Lower leg skin (tissue), 4 donors: ENCODE results near the gene SMAD4. TPM values are rescaled to one million over a fixed set of nuclear protein-coding genes. Genes with fewer than 3 reads are reported as not detected.
"Not testable (repeated sequence)": the region's sequence is repeated elsewhere in the genome, so short reads cannot be mapped to it uniquely, and the experiment has no call there.

ENCODE experiments used
- DNase-seq, 2 donors: peaks; one replicate each; pipeline ENCODE4 v3.0.0-alpha.2; 2019; ENCODE audit warnings: low spot score in 2 of 2
- H3K4me3 ChIP-seq: fragments of 200-600 bp; sonication (generic); 2 replicates; pipeline ENCODE4 v1.5.1; 2017; ENCODE audit warnings: mild to moderate bottlenecking, low read depth; ENCODE audit not compliant: poor library complexity, severe bottlenecking
- CTCF ChIP-seq, 3 donors: fragments of 450-650 bp; IDR thresholded peaks; one replicate each; pipeline ENCODE4 v1.5.1; 2016; ENCODE audit warnings: antibody characterized with exemption in 3 of 3, mild to moderate bottlenecking in 3 of 3, moderate library complexity in 2 of 3
- POLR2A ChIP-seq, 2 donors: fragments of 450-650 bp; IDR thresholded peaks; one replicate each; pipeline ENCODE4 v1.6.1; 2016 to 2017; ENCODE audit warnings: antibody characterized with exemption in 2 of 2, mild to moderate bottlenecking in 1 of 2, moderate library complexity in 1 of 2
- WGBS, 2 donors: methylation state at CpG; one replicate each; pipeline ENCODE4 v1.1.5; 2018; 5-methylcytosine and 5-hydroxymethylcytosine counted together
- intact Hi-C: fragments of 100-400 bp; cut with DNase I; formaldehyde crosslinking; loops from one replicate; pipeline ENCODE4 v1.15.0; 2023; ENCODE audit warnings: low total_unique reads
- total RNA-seq, 4 donors: library from RNA; depleted of rRNA; stranded (reverse); fragments of >200 nt; gene quantifications; one replicate each; pipeline ENCODE4 v1.1.0, GENCODE V29; 2016

SMAD4 gene
- total RNA-seq, 4 donors from 2014 or later, result 101 to 171 (median 128) TPM

GRCh38 chr18:51100385-51101120 lies 70.5 kb downstream of the SMAD4 start:
- DNase-seq, result no peak
- 74 to 79% methylated on average over 7 to 8 of the region's 8 CpGs for WGBS, 2 donors
- TF ChIP-seq CTCF (IDR thresholded peaks at IDR 0.05) (no peak), POLR2A (IDR thresholded peaks at IDR 0.05) (no peak)
- no peak overlapping the region for H3K4me3 ChIP-seq
- intact Hi-C loops, result no loop called here

GRCh38 chr18:51107082-51107481 lies 77.1 kb downstream of the SMAD4 start:
- WGBS, 2 donors, result 51 to 69% methylated on average over 6 of the region's 6 CpGs
- TF ChIP-seq CTCF (IDR thresholded peaks at IDR 0.05) (no peak), POLR2A (IDR thresholded peaks at IDR 0.05) (no peak)
- intact Hi-C loops, result no loop called here
- H3K4me3 ChIP-seq, result no peak overlapping the region
- no peak for DNase-seq

GRCh38 chr18:51107598-51108305 lies 77.7 kb downstream of the SMAD4 start:
- WGBS, 2 donors, result 72 to 76% methylated on average over 9 of the region's 9 CpGs
- DNase-seq, result no peak
- TF ChIP-seq CTCF (IDR thresholded peaks at IDR 0.05) (no peak), POLR2A (IDR thresholded peaks at IDR 0.05) (no peak)
- intact Hi-C loops, result no loop called here
- no peak overlapping the region for H3K4me3 ChIP-seq

GRCh38 chr18:51108330-51108729 lies 78.3 kb downstream of the SMAD4 start:
- intact Hi-C loops, result no loop called here
- TF ChIP-seq CTCF (IDR thresholded peaks at IDR 0.05), result no peak
- TF ChIP-seq POLR2A (IDR thresholded peaks at IDR 0.05), result no peak
- WGBS, 2 donors, result 76 to 83% methylated on average over 5 of the region's 5 CpGs
- no peak overlapping the region for H3K4me3 ChIP-seq
- DNase-seq, result no peak

DNA sequence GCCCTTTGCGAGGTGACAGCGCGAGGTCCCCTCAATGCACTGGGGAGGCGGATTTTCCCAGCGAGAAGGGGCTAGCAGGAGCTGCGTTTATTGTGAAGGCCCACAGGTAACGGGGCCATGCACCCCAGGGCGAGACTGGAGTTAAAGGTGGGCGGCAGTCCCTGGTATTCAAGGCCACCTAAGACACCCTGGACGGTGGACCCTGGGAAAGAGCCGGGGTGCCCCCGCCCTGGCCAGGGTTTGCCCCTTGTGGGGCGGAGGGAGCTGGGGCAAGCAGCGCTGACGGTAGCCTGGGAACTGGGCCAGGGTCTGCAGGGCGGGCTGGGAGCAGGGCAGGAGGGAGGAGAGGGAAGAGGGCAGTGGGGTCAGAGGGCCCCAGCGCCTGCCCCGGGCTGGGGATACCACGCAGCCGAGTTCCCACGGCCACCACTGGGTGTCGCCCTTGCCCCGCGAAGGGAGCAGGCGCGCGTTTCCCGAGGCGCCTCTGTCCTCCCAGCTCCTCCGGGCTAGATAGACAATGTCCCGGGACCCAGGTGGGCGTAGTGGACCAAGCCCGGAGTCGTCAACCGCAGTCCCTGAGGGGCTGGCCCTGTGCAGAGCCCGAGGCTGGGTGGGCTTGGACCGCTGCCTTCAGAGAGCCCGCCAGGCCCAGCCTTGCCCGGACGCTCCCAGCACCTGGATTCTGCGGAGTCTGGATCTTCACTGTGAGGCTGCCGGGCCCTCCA lies 80.2 kb downstream of the SMAD4 start:
- intact Hi-C loops, result no loop called here
- DNase-seq, result peak; percentile 28 to 92
- WGBS, 2 donors, result 35 to 38% methylated on average over 42 of the region's 42 CpGs
- peak in 1 of 3 donors; percentile 63 for TF ChIP-seq CTCF (IDR thresholded peaks at IDR 0.05)
- TF ChIP-seq POLR2A (IDR thresholded peaks at IDR 0.05), result no peak
- no peak overlapping the region for H3K4me3 ChIP-seq

DNA sequence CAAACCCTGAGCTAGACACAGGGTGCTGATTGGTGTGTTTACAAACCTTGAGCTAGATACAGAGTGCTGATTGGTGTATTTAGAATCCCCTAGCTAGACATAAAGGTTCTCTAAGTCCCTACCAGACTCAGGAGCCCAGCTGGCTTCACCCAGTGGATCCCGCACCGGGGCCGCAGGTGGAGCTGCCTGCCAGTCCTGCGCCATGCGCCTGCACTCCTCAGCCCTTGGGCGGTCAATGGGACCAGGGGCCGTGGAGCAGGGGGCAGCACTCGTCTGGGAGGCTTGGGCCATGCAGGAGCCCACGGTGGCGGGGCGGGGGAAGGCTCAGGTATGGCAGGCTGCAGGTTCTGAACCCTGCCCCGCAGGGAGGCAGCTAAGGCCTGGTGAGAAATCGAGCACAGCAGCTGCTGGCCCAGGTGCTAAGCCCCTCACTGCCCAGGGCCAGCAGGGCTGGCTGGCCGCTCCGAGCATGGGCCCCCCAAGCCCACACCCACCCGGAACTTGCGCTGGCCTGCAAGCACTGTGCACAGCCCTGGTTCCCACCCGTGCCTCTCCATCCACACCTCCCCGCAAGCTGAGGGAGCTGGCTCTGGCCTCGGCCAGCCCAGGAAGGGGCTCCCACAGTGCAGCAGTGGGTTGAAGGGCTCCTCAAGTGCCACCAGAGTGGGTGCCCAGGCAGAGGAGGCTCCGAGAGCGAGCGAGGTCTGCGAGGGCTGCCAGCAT lies 81.8 kb downstream of the SMAD4 start:
- H3K4me3 ChIP-seq, intact Hi-C loops: not testable (repeated sequence)
- WGBS, 2 donors, result 95 to 97% methylated on average over 22 to 23 of the region's 24 CpGs
- peak in 1 of 2 donors; percentile 76 for DNase-seq

- 93 to 100% methylated on average over 1 to 6 of the region's 25 CpGs for WGBS, 2 donors
- intact Hi-C loops, H3K4me3 ChIP-seq: not testable (repeated sequence)
- DNase-seq, result peak in 1 of 2 donors; percentile 63
These were observed 87.0 kb downstream of the SMAD4 start for GRCh38 chr18:51116996-51117395.

GRCh38 chr18:51119561-51119960 lies 89.5 kb downstream of the SMAD4 start:
- intact Hi-C loops, H3K4me3 ChIP-seq: not testable (repeated sequence)
- peak in 1 of 2 donors; percentile 52 for DNase-seq
- WGBS, 2 donors, result 95 to 96% methylated on average over 11 of the region's 11 CpGs
